ENCODE measurements around the gene RNASEH2A. TPM values are rescaled to one million over a fixed set of nuclear protein-coding genes. Genes with fewer than 3 reads are reported as not detected.

RNASEH2A gene
- total RNA-seq, 1 experiment from 2014 or later, result 72.9 TPM

GRCh38 chr19:12806242-12807081, at the start of gene RNASEH2A (continued):
- TF ChIP-seq ARID4B (CRISPR knock-in tag; IDR thresholded peaks at IDR 0.05; ENCODE audit: borderline replicate concordance) (peak; percentile 79; the same call in 1 of the 2 replicates), FOXP4 (CRISPR knock-in tag; IDR thresholded peaks at IDR 0.05) (peak; percentile 96), CREB1 (CRISPR knock-in tag; IDR thresholded peaks at IDR 0.05) (peak; percentile 67; the same call in 1 of the 2 replicates), RORB (CRISPR knock-in tag; IDR thresholded peaks at IDR 0.05) (no peak), USF2 (CRISPR knock-in tag; IDR thresholded peaks at IDR 0.05) (0 out of 2 replicates have a peak, but pooled peaks have one; percentile 30), FOXJ3 (CRISPR knock-in tag; IDR thresholded peaks at IDR 0.05; ENCODE audit: borderline replicate concordance) (no peak), RELA (CRISPR knock-in tag; IDR thresholded peaks at IDR 0.05; ENCODE audit: borderline replicate concordance) (no peak; the same call in 1 of the 2 replicates), NFYB (CRISPR knock-in tag; conservative IDR thresholded peaks at IDR 0.05; ENCODE audit: low read depth) (no peak), E2F1 (CRISPR knock-in tag; IDR thresholded peaks at IDR 0.05) (0 out of 2 replicates have a peak, but pooled peaks have one; percentile 78), CDX4 (CRISPR knock-in tag; IDR thresholded peaks at IDR 0.05; ENCODE audit: borderline replicate concordance) (no peak), SMAD3 (CRISPR knock-in tag; IDR thresholded peaks at IDR 0.05; ENCODE audit: borderline replicate concordance) (no peak; the same call in 1 of the 2 replicates), TEAD4 (CRISPR knock-in tag; IDR thresholded peaks at IDR 0.05) (no peak), E2F4 (CRISPR knock-in tag; IDR thresholded peaks at IDR 0.05; ENCODE audit: borderline replicate concordance, low read depth) (peak; percentile 17; the same call in 1 of the 2 replicates), ESRRA (CRISPR knock-in tag; IDR thresholded peaks at IDR 0.05; ENCODE audit: borderline replicate concordance) (0 out of 2 replicates have a peak, but pooled peaks have one; percentile 56), ATF2 (CRISPR knock-in tag; IDR thresholded peaks at IDR 0.05; ENCODE audit: borderline replicate concordance, low read depth) (no peak), CBFB (CRISPR knock-in tag; IDR thresholded peaks at IDR 0.05; ENCODE audit: low read depth) (peak; percentile 76; the same call in 1 of the 2 replicates), ZNF416 (CRISPR knock-in tag; IDR thresholded peaks at IDR 0.05) (no peak), CREM (CRISPR knock-in tag; IDR thresholded peaks at IDR 0.05) (peak; percentile 88), HMGA2 (CRISPR knock-in tag; IDR thresholded peaks at IDR 0.05) (no peak)
